NCI-H748 (cell line): ENCODE results near the gene BAIAP3.

Source experiments
- DNase-seq: peaks from one replicate; lab custom pipeline; 2025; ENCODE audit not compliant: unreplicated experiment; lab: John Stamatoyannopoulos, UW

The BAIAP3 gene

GRCh38 chr16:1298406-1298805, 35.0 kb upstream of the BAIAP3 start:
- no peak for DNase-seq

- no peak for DNase-seq
Measured at GRCh38 chr16:1299012-1299867, 34.2 kb upstream of the BAIAP3 start.

- no peak for DNase-seq
Measured at GRCh38 chr16:1299868-1300203, 33.6 kb upstream of the BAIAP3 start.

DNA sequence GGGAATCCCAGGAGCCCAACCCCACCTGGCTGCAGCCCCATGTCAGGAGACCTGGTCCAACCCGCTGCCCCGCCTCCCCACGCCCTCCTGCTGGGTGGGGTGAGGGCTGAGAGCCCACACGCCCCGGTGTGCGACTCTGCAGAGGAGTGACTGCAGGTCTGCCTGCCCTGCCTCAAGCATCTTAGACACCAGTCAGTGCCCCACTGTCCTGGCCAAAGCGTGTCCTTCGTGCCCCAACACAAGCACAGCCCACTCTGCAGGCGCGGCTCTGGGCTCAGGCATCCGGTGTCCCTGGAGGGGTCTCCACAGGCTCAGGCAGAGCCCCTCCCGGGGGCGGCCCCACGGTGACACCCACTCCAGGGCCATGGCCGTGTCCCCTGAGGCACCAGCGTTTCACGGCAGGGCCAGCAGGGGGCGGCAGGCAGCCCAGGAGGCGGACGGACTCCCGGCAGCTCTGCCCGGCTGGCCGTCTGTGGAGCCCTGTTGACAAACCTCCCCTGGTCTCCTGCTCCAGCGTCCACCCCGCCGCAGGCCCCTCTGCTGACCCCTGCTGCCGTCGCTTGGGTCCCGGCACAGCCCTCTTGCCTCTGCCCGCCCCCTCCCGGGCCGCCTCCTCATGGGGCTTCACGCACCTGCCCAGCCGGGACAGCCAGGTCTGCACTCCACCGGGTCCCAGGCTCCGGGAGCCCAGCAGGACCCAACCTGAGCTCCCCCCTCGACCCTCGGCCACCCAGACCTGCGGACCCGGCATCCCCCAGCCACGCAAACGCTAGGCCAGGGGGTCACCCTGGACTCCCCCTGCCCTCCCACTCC, 32.6 kb upstream of the BAIAP3 start:
- peak; percentile 54 for DNase-seq

- no peak for DNase-seq
Measured at GRCh38 chr16:1301562-1301961, 31.9 kb upstream of the BAIAP3 start.

- DNase-seq = no peak
Measured at GRCh38 chr16:1305823-1306222, 27.6 kb upstream of the BAIAP3 start.

DNA sequence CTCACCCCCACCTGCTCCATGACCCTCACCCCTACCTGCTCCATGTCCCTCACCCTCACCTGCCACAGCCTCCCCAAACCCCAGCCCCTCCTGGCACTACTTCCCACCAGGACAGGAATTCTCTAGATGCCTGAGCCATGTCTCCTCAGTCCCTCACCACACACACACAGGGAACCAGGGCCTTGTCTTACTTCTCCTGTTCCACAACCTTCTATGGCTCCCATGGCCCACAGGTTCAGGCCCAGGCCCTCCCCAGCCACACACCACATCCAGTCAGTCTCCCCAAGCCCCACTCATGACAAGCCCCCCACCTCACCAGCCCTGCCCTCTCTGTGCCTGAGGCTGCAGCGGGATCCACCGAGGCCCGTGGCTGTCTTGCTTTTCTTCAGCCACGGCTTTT, 27.1 kb upstream of the BAIAP3 start:
- DNase-seq = no peak

DNA sequence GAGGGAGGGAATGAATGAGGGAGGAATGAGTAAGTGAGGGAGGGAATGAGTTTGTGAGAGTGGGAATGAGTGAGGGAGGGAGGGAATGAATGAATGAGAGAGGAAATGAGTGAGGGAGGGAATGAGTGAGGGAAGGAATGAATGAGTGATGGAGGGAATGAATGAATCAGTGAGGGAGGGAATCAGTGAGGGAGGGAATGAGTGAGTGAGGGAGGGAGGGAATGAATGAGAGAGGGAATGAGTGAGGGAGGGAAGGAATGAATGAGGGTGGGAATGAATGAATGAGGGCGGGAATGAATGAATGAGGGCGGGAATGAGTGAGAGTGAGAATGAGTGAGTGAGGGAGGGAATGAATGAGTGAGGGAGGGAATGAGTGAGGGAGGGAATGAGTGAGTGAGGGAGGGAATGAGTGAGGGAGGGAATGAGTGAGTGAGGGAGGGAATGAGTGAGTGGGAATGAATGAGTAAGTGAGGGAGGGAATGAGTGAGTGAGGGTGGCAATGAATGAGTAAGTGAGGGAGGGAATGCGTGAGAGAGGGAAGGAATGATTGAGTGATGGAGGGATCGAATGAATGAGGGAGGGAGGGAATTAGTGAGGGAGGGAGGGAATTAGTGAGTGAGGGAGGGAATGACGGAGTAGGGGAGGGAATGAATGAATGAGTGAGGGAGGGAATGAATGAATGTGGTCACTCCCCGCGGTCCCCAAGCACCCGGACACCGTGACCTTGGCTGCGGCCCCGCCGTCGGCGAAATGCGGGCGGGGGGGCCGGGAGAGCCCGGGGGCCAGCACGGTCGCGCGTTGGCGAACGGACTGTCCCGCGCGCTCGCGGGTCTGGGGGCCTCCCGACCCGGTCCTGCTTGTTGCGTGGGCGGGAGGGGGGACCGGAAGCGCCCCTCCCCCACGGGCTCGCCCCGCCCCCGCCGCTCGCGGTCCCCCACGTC, 25.1 kb upstream of the BAIAP3 start:
- DNase-seq = no peak

- DNase-seq = peak; percentile 94
Measured at GRCh38 chr16:1308977-1309885, 24.2 kb upstream of the BAIAP3 start, which contains the start of gene UBE2I. Gene UBE2I, plus strand, starts transcription at chr16:1309636. Its CDS starts 4,395 bp downstream, at chr16:1314031.

DNA sequence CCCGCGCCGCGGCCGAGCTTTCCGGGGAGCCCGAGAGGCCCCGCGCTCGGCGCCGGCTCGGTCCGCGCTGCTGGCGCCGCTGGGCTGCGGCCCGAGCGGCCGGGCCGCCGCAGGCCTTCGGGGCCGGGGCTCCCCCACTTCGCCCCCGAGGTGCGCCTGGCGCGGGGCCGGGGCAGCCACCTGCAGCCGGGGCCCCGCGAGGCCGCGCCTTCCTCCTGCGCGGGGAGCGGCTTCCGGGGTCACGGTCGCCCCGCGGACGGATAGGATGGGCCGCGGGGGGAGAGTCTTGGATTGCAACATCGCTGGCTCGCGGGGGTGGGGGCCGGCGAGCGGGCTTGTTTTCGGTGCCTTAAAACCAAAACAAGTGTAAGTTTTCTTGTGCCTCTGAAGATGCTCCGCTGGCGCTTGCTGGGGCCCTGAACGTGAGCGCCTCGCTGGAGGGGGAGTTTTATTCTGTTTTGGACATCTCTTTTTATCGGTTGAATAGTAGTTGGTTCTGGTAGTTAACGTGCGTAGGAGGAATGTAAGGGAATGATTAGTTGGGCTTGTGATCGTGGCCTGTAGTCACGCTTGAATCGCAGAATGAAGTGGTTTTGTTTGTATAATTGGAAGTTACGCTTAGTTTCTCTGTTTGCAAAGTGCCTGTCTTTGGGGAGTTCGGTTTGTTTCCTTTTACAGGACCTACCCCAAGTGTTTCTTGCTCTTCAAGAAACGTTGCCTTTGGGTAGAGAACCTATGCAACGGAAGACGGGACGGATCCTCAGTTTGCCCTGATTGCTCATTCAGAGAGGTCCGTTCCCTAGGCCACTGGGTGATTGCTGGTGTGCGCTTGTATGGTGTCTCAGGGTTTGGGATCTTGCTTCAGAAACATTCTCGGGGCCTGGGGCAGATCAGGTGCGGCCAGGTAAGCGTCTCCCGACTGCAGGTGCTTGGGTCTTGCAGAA, 23.3 kb upstream of the BAIAP3 start:
- DNase-seq = peak; percentile 6

DNA sequence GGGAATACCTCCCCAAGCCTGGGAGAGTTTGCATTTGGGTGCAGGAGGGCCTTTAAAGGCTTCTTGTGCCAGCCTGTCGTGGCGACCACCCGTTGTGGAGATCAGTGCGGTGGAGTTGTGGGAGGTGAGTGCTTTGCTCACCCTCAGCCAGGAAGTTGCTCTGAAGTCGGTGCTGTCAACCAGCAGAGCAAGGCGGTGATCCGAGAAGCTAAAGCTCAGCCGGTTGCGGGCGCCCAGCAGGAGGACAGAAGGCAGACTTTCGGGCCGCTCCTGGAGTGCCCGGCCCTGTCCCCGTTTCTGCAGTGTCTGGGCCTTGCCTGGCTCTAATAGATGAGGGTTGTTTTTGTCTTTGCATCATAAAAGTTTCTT, 22.6 kb upstream of the BAIAP3 start:
- DNase-seq = no peak

- DNase-seq = no peak
Measured at GRCh38 chr16:1311212-1311737, 22.2 kb upstream of the BAIAP3 start.

GRCh38 chr16:1311738-1312466, 21.5 kb upstream of the BAIAP3 start:
- no peak for DNase-seq

- no peak for DNase-seq
Measured at GRCh38 chr16:1312467-1312816, 21.0 kb upstream of the BAIAP3 start.

GRCh38 chr16:1312903-1313302, 20.5 kb upstream of the BAIAP3 start:
- no peak for DNase-seq

DNA sequence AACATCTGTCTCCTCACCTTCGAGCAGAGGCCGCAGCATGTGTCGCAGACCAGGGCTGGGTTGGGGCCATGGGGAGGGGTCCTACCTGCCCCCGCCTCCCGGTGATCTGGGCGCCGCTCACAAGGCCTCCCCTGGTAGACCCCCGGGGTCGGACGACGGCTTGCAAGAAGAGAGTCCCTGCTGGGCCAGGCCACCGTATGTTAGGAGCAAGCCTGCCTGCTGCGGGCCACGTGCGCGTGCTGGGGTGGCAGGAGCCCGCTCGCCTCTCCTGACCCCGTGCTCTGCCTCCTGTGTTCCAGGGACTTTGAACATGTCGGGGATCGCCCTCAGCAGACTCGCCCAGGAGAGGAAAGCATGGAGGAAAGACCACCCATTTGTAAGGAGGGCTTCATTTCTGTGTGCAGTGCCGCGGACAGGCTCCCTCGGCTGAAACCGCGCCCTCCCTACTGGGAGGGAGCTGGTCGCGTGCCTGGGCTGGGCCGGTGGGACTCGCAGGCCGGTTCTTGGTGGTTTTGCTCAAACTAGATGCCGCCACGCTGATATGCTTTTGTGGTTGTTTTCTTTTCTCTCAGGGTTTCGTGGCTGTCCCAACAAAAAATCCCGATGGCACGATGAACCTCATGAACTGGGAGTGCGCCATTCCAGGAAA, 19.6 kb upstream of the BAIAP3 start:
- no peak for DNase-seq

- DNase-seq = no peak
Measured at GRCh38 chr16:1314399-1315068, 18.9 kb upstream of the BAIAP3 start.
